Femur (tissue), 1 donor: ENCODE data around the gene SENP3.
"Not testable (repeated sequence)": the region's sequence is repeated elsewhere in the genome, so short reads cannot be mapped to it uniquely, and the experiment has no call there.

Experiments
- DNase-seq: peaks from one replicate; pipeline ENCODE4 v3.0.0-alpha.2; 2017

SENP3 gene

DNA sequence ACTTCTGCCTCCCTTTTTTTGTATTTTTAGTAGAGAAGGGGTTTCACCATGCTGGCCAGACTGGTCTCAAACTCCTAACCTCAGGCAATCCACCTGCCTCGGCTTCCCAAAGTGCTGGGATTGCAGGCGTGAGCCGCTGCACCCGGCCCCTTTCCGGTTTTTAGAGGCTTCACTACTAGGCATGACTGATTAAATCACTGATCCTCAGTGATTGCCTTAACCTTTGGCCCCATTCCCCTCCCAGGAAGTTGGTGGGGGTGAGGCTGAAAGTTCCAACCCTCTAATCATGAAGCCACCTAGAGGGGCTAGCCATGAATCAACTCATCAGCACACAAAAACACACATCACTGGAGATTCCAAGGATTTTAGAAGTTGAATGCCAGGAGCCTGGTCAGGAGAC, 35.8 kb downstream of the SENP3 start:
- DNase-seq = not testable (repeated sequence)

GRCh38 chr17:7606280-7606679, 44.6 kb downstream of the SENP3 start:
- DNase-seq = no peak

GRCh38 chr17:7610641-7611040, 48.9 kb downstream of the SENP3 start:
- DNase-seq = no peak

DNA sequence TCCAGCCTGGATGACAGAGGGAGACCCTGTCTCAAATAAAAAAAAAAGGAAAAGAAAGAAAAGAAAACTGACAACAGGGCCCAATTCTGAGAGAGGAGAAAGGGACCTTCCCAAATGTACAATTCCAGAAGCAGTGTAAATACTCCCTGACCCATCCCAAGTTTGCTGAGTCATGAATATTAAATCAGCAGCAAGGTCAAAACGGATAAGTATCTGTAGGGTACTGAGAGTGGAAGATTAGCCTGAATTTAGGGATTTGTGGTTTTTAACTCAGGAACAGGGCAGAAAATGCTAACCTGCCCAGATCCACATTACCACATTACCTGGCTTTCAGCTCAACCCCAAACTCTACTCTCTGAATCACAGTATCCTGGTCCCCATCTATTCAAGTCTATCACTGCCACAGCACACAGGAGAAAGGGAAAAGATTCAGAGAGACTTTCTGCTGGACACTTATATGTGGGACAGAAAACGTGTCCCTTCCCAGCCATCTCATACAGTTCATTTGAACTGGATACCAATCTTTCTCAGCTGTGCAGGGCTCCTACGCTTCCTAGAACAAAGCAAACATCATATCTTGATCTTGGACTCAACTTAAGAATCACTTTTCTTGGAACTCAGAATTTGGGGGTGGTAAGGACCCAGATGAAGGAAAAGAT, 50.0 kb downstream of the SENP3 start:
- DNase-seq = no peak

GRCh38 chr17:7612294-7612640, 50.5 kb downstream of the SENP3 start:
- no peak for DNase-seq

GRCh38 chr17:7613769-7614424, 52.2 kb downstream of the SENP3 start:
- no peak for DNase-seq

GRCh38 chr17:7614425-7615264, 52.9 kb downstream of the SENP3 start, which contains the start of gene FXR2:
TSS of gene FXR2 (minus strand) at chr17:7614897. CDS start at chr17:7614532, 365 bp downstream.
- peak; percentile 100 for DNase-seq

- DNase-seq = no peak
These were observed 53.6 kb downstream of the SENP3 start for GRCh38 chr17:7615265-7615747.

GRCh38 chr17:7618608-7619007, 56.9 kb downstream of the SENP3 start:
- DNase-seq = no peak

DNA sequence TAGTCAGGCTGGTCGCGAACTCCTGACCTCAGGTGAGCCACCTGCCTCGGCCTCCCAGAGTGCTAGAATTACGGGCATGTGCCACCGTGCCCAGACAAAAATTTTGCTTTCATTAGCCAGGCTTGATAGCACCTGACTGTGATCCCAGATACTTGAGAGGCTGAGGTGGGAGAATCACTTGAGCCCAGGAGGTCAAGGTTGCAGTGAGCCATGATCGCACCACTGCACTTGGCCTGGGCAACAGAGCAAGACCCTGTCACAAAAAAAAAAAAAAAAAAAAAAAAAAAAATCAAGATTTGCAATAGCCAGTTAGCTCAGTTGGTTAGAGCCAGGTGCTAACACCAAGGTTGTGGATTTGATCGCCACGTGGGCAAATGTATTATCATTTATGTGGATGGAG, 59.1 kb downstream of the SENP3 start:
- no peak for DNase-seq
